Dermis blood vessel endothelial cell (primary cell): ENCODE data around the gene CCDC175. TPM values are rescaled to one million over a fixed set of nuclear protein-coding genes. Genes with fewer than 3 reads are reported as not detected.

Experiments
- DNase-seq: peaks from one replicate; pipeline ENCODE4 v3.0.0; 2010
- total RNA-seq: library from RNA; depleted of rRNA; stranded (reverse); fragments of >200 nt; gene quantifications from 2 replicates; pipeline ENCODE4 v1.2.3, GENCODE V29; 2014

The CCDC175 gene
- total RNA-seq, result not detected in 2 replicates

GRCh38 chr14:59576332-59577294 is at the start of gene CCDC175:
Gene CCDC175 (minus strand): TSS chr14:59576812. CDS start chr14:59576775, 37 bp downstream.
- peak; percentile 82 for DNase-seq

- no peak for DNase-seq
Measured at GRCh38 chr14:59622631-59623030, 46.0 kb upstream of the CCDC175 start.

- DNase-seq, result no peak
Measured at GRCh38 chr14:59619061-59619460, 42.4 kb upstream of the CCDC175 start.

GRCh38 chr14:59601056-59601455 is 24.4 kb upstream of the CCDC175 start:
- DNase-seq, result no peak

- no peak for DNase-seq
Measured at GRCh38 chr14:59600211-59600945, 23.8 kb upstream of the CCDC175 start.

GRCh38 chr14:59595071-59595470 is 18.5 kb upstream of the CCDC175 start:
- no peak for DNase-seq

GRCh38 chr14:59591641-59592370 is 15.2 kb upstream of the CCDC175 start:
- DNase-seq, result no peak

GRCh38 chr14:59588101-59588500 is 11.5 kb upstream of the CCDC175 start:
- no peak for DNase-seq

- peak; percentile 48 for DNase-seq
Measured at GRCh38 chr14:59585891-59586554, 9.4 kb upstream of the CCDC175 start.

- no peak for DNase-seq
Measured at GRCh38 chr14:59583755-59584154, 7.1 kb upstream of the CCDC175 start.

GRCh38 chr14:59582845-59583509 is 6.4 kb upstream of the CCDC175 start:
- DNase-seq, result no peak

- no peak for DNase-seq
Measured at GRCh38 chr14:59582161-59582560, 5.5 kb upstream of the CCDC175 start.

- DNase-seq, result no peak
Measured at GRCh38 chr14:59580911-59581310, 4.3 kb upstream of the CCDC175 start.

- DNase-seq, result no peak
Measured at GRCh38 chr14:59570122-59570521, 6.5 kb downstream of the CCDC175 start.

GRCh38 chr14:59566725-59567124 is 9.9 kb downstream of the CCDC175 start:
- DNase-seq, result no peak

- no peak for DNase-seq
Measured at GRCh38 chr14:59566296-59566695, 10.3 kb downstream of the CCDC175 start.

GRCh38 chr14:59565087-59565486 is 11.5 kb downstream of the CCDC175 start:
- no peak for DNase-seq

GRCh38 chr14:59564366-59564765 is 12.2 kb downstream of the CCDC175 start:
- DNase-seq, result no peak

GRCh38 chr14:59547310-59547709 is 29.3 kb downstream of the CCDC175 start:
- no peak for DNase-seq

GRCh38 chr14:59543873-59544272 is 32.7 kb downstream of the CCDC175 start:
- DNase-seq, result no peak

GRCh38 chr14:59541731-59542130 is 34.9 kb downstream of the CCDC175 start:
- DNase-seq, result no peak

GRCh38 chr14:59540852-59541251 is 35.8 kb downstream of the CCDC175 start:
- no peak for DNase-seq
